Vagina (tissue), 2 donors: ENCODE measurements around the gene ZNF304. TPM values are rescaled to one million over a fixed set of nuclear protein-coding genes. Genes with fewer than 3 reads are reported as not detected.
"Not testable (repeated sequence)": the region's sequence is repeated elsewhere in the genome, so short reads cannot be mapped to it uniquely, and the experiment has no call there.

Source experiments
- DNase-seq, 2 donors: peaks; one replicate each; pipeline ENCODE4 v3.0.0-alpha.2; 2017; ENCODE audit errors: extremely low spot score in 2 of 2
- H3K27ac ChIP-seq: fragments of 200-600 bp; sonication (generic); one replicate; pipeline ENCODE4 v1.5.1; 2019
- H3K27me3 ChIP-seq: fragments of 200-600 bp; sonication (generic); one replicate; pipeline ENCODE4 v1.5.1; 2019
- H3K36me3 ChIP-seq, 2 donors: fragments of 200-600 bp; sonication (generic); one replicate each; pipeline ENCODE4 v1.5.1; 2017 to 2019
- H3K4me1 ChIP-seq: fragments of 200-600 bp; sonication (generic); one replicate; pipeline ENCODE4 v1.5.1; 2019
- H3K4me3 ChIP-seq, 2 donors: fragments of 200-600 bp; sonication (generic); 1 replicate in 1 of 2; 2 replicates in 1 of 2; pipeline ENCODE4 v1.5.1; 2016 to 2019
- H3K9me3 ChIP-seq: fragments of 200-600 bp; sonication (generic); one replicate; pipeline ENCODE4 v1.5.1; 2019
- CTCF ChIP-seq, 3 experiments: fragments of 450-650 bp in 2 of 3; fragments of 200-600 bp in 1 of 3; sonication (generic) in 1 of 3; IDR thresholded peaks; one replicate each; pipeline ENCODE4 v1.5.1; 2017 to 2019; ENCODE audit warnings: antibody characterized with exemption in 3 of 3, mild to moderate bottlenecking in 2 of 3, moderate library complexity in 2 of 3
- POLR2A ChIP-seq, 2 donors: fragments of 450-650 bp; IDR thresholded peaks; one replicate each; pipeline ENCODE4 v1.6.1; 2017; ENCODE audit warnings: antibody characterized with exemption in 2 of 2, mild to moderate bottlenecking in 2 of 2, moderate library complexity in 2 of 2
- POLR2AphosphoS5 ChIP-seq, 2 donors: sonication (generic); formaldehyde crosslinking; IDR thresholded peaks; one replicate each; pipeline ENCODE4 v1.9.0; 2017; ENCODE audit warnings: antibody characterized with exemption in 2 of 2, mild to moderate bottlenecking in 2 of 2, low read depth in 1 of 2; ENCODE audit not compliant: insufficient read depth in 1 of 2
- intact Hi-C: fragments of 100-400 bp; cut with DNase I; formaldehyde crosslinking; loops from one replicate; pipeline ENCODE4 v1.15.1; 2023
- total RNA-seq: library from RNA; depleted of rRNA; stranded (reverse); fragments of >200 nt; gene quantifications from one replicate; pipeline ENCODE4 v1.2.3, GENCODE V29; 2016

The ZNF304 gene
- total RNA-seq, 1 donor from 2014 or later, result 5.9 TPM

GRCh38 chr19:57366776-57367175 is 15.7 kb downstream of the ZNF304 start:
- TF ChIP-seq CTCF (IDR thresholded peaks at IDR 0.05) (no peak), POLR2AphosphoS5 (IDR thresholded peaks at IDR 0.05; ENCODE audit: insufficient read depth in 1 of 2, low read depth in 1 of 2) (no peak)
- Histone ChIP-seq H3K4me3 (no peak overlapping the region), H3K36me3 (peaks cover 0 to 8% of the 10 kb centered on the region in 2 donors), H3K27me3 (no peaks in the 10 kb centered on the region), H3K9me3 (no peaks in the 10 kb centered on the region), H3K27ac (no peak overlapping the region), H3K4me1 (peaks cover 18% of the 10 kb centered on the region)
- intact Hi-C loops, result no loop called here
- DNase-seq, result no peak

GRCh38 chr19:57374179-57374578 is 23.1 kb downstream of the ZNF304 start:
- Histone ChIP-seq H3K27ac (no peak overlapping the region), H3K4me3 (no peak overlapping the region), H3K9me3 (peaks cover 17% of the 10 kb centered on the region), H3K27me3 (no peaks in the 10 kb centered on the region), H3K36me3 (peaks cover 0 to 55% of the 10 kb centered on the region in 2 donors), H3K4me1 (no peaks in the 10 kb centered on the region)
- no peak for TF ChIP-seq POLR2AphosphoS5 (IDR thresholded peaks at IDR 0.05; ENCODE audit: insufficient read depth in 1 of 2, low read depth in 1 of 2)
- no peak for TF ChIP-seq CTCF (IDR thresholded peaks at IDR 0.05)
- no peak for TF ChIP-seq POLR2A (IDR thresholded peaks at IDR 0.05)
- no peak for DNase-seq
- intact Hi-C loops, result no loop called here

GRCh38 chr19:57374647-57375046 is 23.6 kb downstream of the ZNF304 start:
- intact Hi-C loops, H3K27ac ChIP-seq, DNase-seq, H3K4me3 ChIP-seq, H3K27me3 ChIP-seq, H3K4me1 ChIP-seq: not testable (repeated sequence)
- peaks cover 0 to 55% of the 10 kb centered on the region in 2 donors for H3K36me3 ChIP-seq
- peaks cover 17% of the 10 kb centered on the region for H3K9me3 ChIP-seq

GRCh38 chr19:57376151-57376550 is 25.1 kb downstream of the ZNF304 start:
- intact Hi-C loops, result no loop called here
- Histone ChIP-seq H3K9me3 (peaks cover 17% of the 10 kb centered on the region), H3K4me1 (no peaks in the 10 kb centered on the region), H3K36me3 (peaks cover 0 to 55% of the 10 kb centered on the region in 2 donors), H3K27me3 (no peaks in the 10 kb centered on the region), H3K4me3 (no peak overlapping the region), H3K27ac (no peak overlapping the region)
- no peak for DNase-seq
- no peak for TF ChIP-seq POLR2A (IDR thresholded peaks at IDR 0.05)

DNA sequence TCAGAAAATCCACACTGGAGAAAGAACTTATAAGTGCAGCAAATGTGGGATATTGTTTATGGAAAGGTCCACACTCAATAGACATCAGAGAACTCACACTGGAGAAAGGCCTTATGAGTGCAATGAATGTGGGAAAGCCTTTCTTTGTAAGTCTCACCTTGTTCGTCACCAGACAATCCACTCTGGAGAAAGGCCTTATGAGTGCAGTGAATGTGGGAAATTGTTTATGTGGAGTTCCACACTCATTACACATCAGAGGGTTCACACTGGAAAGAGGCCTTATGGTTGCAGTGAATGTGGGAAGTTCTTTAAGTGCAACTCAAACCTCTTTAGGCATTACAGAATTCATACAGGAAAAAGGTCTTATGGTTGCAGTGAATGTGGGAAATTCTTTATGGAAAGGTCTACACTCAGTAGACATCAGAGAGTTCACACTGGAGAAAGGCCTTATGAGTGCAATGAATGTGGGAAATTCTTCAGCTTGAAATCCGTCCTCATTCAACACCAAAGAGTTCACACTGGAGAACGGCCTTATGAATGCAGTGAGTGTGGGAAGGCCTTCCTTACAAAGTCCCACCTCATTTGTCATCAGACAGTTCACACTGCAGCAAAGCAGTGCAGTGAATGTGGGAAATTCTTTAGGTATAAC is 26.6 kb downstream of the ZNF304 start:
- DNase-seq, result no peak
- Histone ChIP-seq H3K36me3 (peaks cover 0 to 44% of the 10 kb centered on the region in 2 donors), H3K27me3 (no peaks in the 10 kb centered on the region), H3K9me3 (peaks cover 17% of the 10 kb centered on the region), H3K27ac (no peak overlapping the region), H3K4me3 (no peak overlapping the region), H3K4me1 (no peaks in the 10 kb centered on the region)
- intact Hi-C loops, result no loop called here
- no peak for TF ChIP-seq POLR2A (IDR thresholded peaks at IDR 0.05)
- no peak for TF ChIP-seq CTCF (IDR thresholded peaks at IDR 0.05)
- no peak for TF ChIP-seq POLR2AphosphoS5 (IDR thresholded peaks at IDR 0.05; ENCODE audit: insufficient read depth in 1 of 2, low read depth in 1 of 2)

- TF ChIP-seq POLR2A (IDR thresholded peaks at IDR 0.05) (no peak), CTCF (IDR thresholded peaks at IDR 0.05) (no peak), POLR2AphosphoS5 (IDR thresholded peaks at IDR 0.05; ENCODE audit: insufficient read depth in 1 of 2, low read depth in 1 of 2) (no peak)
- intact Hi-C loops, result no loop called here
- H3K27ac ChIP-seq, result no peak overlapping the region
- H3K36me3 ChIP-seq, result peaks cover 0 to 19% of the 10 kb centered on the region in 2 donors
- no peak overlapping the region for H3K4me3 ChIP-seq
- no peaks in the 10 kb centered on the region for H3K4me1 ChIP-seq
- peaks cover 17% of the 10 kb centered on the region for H3K9me3 ChIP-seq
- no peak for DNase-seq
- no peaks in the 10 kb centered on the region for H3K27me3 ChIP-seq
Observed at GRCh38 chr19:57380923-57381322, 29.9 kb downstream of the ZNF304 start.
